Myocyte (in vitro differentiated cells): ENCODE data around the gene PPP1R1B. TPM values are rescaled to one million over a fixed set of nuclear protein-coding genes. Genes with fewer than 3 reads are reported as not detected.

Source experiments
- DNase-seq: peaks from one replicate; pipeline ENCODE4 v3.0.0-alpha.2; 2012; ENCODE audit warnings: low read depth
- total RNA-seq: library from RNA; depleted of rRNA; stranded (reverse); fragments of >200 nt; gene quantifications from 2 replicates; pipeline ENCODE4 v1.2.3, GENCODE V29; 2014

PPP1R1B gene
- total RNA-seq, 1 donor from 2014 or later: not detected

DNA sequence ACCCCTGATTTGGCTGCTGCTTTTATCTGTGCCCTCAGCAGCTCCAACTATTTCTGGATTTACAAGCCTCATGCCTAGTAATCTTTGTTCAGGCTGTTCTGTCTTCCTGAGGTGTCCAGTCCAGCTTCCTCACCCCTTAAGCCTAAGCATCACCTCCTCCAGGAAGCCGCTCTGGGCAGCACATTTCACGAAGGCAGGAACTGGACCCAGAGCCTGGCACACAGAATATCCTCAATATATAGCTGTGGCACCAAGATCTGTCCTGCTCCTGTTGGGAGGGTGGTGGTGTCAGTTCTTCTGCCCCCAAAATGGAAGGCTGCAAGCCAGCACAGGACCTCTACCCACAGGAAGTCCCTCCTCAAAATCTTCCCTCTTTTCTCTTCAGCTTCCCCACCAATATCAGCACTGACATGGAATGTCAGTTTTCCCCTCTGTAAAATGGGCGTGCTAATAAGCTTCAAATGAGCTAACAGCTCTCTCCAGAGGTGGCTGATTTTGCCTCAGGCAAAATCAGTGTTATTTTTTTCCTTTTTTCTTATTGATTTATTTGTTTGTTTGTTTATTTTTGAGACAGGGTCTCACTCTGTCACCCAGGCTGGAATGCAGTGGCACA lies 12.1 kb upstream of the PPP1R1B start:
- no peak for DNase-seq

DNA sequence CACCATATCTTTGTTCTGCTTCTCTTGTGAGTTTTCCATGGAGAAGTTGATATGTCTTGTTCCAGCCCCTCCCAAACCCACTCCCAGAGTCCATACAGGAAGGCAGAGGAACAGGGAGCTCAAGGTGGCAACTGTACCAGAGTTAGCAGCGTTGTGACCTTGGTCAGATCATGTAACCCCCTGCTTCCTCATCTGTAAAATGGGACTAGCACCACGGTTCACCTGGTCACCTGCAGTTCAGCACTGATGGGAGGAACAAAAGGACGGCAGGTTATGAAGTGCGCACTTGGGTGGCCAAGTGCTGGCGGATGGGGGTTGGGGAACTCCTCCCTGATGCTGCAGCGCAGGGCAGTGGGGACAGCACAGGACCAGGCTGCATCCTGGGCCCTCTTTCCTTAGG lies 11.3 kb upstream of the PPP1R1B start:
- no peak for DNase-seq

DNA sequence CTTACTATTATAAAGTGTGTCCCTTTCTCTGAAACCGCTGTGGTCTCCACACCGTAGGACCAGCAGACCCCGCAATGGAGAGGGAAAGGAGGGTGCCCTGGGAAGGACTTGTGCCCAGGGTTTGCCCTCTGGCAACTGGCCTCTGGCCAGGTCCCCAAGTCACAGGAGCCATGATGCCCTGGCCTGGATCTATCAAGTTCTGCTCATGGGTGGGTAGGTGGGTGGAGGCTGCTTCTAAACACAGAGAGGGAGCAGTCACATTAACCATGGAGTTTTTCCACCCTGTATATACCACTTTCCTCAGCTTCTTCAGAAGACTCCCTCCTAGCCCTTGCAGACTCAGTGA lies 9.7 kb upstream of the PPP1R1B start:
- DNase-seq: no peak

DNA sequence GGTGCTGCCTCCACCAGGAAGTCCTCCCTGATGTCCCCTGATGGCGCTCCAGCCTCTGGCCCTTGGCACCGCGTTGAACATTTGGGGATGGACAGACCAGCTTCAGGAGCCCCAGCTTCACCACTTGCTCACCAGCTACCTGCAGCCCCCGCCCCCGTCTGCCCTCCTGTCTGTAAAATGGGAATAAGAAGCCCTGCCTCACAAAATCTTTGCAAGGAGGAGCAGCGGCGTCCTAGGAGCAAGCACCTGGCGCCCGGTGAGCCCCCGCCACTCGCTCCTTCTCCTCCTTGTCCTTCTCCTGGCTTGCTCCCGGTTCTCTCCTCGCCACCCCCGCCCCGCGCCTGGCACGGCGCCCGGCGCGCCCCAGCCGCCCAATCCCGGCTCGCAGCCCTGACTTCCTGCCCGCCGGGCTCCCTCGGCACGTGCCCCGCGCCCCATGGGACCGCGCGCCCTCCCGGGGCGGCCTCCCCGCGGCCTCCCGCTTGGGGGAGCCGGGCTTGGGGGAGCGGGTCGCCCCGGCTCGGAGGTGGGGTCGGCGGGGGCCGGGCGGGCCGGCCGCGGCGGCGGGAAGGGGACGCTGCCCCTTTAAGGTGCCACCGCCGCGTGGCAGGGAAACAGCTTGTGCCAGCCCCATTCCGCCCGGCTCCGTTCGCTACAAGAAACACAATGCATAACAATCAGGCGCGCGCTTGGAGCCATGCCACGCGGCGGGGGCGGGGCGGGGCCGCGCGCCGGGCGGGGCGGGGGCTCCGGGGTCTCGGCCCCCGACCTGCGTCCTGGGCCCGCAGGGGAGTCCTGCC lies 9.1 kb upstream of the PPP1R1B start:
- DNase-seq: peak; percentile 59

DNA sequence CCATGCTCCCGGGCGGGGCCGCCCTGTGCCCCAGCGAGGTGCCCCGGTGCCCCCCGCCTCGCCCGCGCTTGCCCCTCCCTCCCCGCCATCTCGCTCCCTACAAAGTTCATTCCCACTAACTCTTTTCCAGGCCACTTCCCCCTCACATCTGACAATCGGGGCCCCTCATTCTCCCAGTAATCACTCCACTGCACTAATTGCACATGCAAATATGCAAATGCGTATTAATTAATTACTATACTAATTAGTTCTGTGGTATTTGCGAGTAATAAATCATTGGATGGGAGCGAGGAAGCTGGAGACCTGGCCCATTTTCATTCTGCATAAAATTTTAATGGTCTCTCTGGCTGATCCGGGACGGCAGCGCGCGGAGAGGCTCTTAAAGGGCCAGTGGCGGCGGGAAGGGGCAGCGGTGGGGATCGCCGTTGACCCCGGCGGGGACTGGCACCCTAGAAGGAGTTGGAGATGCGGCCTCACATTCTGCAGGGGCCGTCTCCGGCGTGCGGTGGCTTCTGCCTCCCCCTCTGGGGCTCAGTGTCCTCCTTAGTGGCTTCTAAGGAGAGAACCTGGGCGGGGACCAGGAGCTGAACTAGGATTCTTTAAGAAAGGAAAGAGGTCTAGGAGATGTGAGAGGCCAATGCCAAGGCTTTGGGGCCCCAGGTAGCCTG lies 8.4 kb upstream of the PPP1R1B start:
- no peak for DNase-seq

DNA sequence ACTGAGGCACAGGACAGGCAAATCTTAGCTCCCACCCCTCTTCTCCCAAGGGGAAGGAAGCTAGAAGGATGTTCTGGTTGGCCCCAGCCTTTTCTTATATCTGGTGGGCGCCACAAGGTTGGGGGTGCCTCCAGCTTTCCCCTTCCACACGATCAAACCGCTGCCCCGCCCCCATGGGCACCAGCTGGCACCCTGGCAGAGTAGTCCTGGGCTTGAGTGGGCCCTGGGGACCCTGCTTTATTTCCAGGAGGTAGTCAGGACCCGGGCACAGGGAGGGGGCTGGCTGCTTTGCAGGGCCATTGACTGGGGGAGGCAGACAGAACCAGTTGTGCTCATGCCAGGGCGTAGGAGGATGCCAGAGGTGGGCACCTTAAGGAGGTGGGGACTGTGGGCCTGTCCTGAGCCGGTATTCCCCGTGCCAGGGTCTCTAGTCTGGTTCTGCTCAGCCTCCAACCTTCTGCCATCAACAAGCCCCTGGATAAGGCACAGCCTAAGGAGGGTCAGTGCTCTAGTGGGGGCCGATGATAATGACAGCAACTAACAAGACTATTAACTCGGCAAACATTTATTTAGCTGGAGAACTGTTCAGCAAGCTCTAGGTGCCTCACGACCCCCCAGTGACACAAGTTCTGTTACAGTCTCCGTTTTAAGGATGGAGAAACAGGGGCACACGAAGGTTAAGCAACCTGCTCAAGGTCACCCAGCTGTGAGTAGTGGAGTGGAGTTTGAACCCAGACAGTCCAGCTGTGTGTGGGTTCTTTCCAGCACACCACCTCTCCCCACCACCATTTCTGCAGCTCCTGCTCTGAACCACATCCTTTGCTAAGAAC lies 7.6 kb upstream of the PPP1R1B start:
- DNase-seq: no peak

DNA sequence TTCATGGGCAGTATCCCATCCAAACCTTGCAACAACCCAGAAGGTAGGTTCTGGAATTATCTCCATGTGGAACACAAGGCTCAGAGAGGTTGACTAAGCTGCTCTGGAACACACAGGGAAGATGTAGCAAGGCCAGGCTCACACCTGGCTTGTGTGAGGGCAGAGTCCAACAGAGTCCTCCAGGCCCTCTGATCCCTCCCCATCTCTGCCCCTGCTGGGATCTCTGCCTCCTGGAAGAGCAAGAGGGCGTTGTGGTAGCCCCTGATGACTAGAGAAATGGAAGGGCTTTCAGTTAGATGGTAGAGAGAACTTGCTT lies 7.0 kb upstream of the PPP1R1B start:
- no peak for DNase-seq

DNA sequence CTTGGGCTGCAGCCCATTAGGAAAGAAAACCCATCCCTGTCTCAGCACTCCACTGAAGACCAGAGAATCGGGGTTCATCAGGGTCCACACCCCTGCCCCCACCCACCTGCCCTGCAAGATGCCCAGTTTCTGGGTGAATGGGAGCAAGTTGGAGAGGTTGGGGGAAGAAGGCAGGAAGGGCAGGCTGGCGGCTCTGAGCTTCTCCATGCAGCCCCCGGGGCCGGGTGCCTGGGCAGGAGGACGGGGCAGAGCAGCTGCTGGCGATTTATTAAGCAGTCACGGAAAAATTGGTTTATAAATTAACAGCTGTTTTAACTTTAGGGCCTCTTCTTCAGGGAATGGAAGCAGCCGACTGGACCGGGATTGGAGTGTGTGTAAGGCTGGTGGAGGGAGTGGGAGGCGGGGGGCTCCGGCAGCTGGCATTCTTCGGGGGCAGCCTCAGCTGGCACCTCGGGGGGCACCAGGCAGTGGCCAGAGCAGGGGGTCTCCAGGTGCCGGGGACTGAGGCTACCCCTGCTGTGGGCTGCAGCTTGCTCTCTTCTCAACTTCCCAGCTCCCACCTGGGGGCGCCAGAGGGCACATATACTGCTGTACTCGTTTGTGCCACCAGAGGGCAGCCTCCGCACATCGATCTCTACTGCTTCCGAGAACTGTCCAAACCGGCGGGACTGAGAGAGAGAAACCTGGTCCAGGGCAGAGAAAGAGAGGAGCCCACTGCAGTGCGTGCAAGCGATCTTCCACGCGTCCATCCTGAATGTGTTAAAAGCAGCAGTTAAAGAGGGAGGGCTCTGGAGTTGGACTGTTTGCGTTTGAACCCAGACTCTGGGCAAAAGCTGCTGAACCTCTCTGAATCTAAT lies 5.0 kb upstream of the PPP1R1B start:
- DNase-seq: peak; percentile 84

DNA sequence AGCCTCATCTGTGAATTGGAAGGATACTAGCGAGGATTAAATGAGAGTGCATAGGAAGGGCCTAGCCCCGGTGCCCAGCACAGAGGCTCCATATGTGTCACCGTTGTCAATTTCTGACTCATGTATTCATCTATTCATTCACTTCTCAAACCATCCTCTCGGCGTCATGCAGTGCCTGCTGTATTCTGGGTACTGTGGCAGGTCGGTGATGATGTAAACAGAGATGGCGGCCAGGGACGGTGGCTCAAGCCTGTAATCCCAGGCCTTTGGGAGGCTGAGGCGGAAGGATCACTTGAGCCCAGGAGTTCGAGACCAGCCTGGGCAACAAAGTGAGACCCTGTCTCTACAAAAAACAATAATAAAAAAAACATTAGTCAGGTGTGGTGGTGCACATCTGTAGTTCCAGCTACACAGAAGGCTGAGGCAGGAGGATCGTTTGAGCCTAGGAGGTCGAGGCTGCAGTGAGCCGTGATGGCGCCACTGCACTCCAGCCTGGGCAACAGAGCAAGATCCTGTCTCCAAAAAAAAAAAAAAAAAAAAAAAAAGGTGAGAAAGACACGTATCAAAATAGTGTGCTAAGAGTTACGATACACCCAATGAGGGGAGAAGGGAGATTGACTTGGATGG lies 4.3 kb upstream of the PPP1R1B start:
- no peak for DNase-seq

DNA sequence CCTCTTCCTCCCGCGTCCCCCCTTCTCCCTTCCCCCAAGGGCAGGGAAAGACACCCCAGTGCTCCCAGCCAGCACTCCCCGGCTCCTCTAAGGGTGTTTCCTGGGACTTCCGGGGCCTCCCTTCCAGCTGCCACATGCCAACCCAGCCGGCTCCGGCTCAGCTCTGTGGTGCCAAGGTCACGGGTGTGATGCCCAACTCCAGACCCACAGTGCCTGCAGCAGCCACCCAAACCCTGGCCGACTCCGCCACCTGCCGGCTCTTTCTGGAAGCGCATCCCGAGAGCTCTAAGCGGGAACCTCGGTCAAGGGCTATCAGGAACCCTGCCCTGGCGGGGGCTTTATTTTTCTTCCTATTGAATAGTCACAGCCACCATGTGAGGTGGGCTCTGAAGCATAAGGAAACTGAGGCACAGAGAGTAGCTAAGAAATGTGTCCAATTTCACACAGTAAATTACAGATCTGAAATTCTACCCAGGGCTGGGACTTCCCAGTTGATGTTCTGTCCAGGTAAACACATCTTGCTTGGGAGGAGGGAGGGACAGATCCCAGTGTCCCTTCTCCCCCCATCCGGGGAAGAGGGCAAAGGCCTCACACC lies 3.3 kb upstream of the PPP1R1B start:
- DNase-seq: peak; percentile 85

DNA sequence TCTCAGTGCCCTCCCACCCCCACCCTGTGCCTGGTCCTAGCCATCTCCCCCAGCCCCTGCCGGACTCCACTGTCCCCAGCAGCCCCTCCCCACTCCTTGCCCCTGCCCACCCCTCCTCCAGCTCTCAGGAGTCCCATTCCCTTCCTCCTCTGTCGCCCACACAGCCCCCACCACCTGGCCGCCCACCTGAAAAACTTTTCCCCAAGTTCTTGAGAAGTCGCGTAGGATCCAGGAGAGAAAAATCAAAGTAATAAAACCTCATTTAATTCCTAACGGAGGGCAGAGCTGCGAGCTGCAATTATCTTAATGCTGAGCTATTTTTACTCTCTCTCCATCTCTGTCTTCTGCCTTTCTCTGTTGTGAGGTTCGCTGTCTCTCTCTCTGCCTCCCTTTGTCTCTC lies 2.4 kb upstream of the PPP1R1B start:
- DNase-seq: no peak

DNA sequence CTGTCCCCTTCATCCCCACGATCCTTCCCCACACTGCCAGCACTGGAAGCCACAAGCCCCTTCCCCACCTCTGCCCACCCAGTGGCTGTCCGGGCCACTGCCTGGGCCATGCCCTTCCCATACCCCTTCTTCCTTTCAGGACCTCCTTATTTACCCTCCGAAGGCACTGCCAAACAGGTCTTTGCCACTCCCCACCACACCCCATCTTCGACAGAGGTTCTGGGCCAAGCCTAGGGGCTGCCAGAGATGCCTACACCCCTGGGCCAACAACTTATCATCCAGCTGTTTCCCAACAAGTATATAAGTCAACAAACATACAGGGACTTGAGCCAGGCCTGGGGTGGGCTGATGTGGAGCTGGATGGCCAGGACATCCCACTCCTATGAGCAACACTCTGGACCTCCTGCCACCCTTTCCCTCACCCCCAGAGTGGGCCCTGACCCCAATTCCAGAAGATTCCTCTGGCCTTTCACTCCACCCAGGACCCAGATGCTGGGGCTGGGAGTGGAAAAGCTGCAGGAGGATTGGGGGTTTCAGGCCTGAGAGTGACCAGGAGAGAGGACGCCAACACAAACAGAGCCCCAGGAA lies 1.5 kb upstream of the PPP1R1B start:
- DNase-seq: no peak

DNA sequence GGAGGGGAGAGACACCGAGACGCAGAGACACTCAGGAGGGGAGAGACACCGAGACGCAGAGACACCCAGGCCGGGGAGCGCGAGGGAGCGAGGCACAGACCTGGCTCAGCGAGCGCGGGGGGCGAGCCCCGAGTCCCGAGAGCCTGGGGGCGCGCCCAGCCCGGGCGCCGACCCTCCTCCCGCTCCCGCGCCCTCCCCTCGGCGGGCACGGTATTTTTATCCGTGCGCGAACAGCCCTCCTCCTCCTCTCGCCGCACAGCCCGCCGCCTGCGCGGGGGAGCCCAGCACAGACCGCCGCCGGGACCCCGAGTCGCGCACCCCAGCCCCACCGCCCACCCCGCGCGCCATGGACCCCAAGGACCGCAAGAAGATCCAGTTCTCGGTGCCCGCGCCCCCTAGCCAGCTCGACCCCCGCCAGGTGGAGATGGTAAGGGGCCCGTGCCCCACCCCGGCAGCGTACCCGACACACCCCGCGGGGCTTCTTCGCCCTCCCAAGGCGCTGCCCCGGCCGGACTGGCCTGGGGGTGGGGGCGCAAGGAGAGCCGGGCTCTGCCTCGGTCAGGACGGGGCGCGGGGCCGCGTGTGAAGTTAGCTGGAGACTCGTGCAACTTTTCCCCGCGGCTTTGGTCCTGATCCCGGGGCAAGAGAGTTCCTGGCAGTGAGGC lies 427 bp downstream of the PPP1R1B start:
- no peak for DNase-seq

DNA sequence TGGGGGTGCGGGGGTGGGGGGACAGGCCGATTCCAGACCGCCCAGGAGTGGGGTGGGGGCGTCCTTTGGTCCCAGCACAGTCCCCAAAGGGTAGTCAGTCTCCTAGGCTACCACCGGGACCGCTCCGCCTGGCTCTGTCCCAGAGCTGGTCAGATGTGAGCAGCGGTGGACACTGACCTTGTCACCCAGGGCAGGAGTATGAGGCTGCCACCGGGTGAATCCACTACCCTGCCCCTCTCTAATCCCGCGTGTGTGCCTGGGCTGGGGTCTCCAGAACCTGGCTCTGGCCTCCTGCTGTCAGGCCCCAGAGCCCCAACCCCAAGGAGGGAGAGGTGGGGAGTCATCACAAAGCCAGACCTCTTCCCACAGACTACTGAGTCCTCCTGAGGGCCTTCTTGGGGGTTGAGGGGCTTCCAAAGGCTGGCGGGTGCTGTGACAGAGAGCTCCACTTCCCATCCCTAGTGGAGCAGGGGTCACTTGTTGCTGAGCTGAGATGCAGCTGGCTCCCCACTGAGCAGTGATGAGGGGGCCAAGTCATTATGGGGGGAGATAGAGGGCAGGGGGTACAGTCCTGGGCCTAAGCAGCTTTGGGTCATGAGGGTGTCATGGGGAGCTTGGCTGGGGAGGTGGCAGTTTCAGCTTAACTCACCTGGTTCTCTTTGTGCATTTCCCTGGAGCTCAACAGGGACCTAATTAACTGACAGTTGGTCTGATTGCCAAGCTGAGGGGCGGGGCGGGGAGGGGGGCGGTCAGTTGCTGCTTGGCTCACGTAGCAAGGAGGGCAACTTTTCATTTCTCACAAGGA lies 1.2 kb downstream of the PPP1R1B start:
- no peak for DNase-seq

DNA sequence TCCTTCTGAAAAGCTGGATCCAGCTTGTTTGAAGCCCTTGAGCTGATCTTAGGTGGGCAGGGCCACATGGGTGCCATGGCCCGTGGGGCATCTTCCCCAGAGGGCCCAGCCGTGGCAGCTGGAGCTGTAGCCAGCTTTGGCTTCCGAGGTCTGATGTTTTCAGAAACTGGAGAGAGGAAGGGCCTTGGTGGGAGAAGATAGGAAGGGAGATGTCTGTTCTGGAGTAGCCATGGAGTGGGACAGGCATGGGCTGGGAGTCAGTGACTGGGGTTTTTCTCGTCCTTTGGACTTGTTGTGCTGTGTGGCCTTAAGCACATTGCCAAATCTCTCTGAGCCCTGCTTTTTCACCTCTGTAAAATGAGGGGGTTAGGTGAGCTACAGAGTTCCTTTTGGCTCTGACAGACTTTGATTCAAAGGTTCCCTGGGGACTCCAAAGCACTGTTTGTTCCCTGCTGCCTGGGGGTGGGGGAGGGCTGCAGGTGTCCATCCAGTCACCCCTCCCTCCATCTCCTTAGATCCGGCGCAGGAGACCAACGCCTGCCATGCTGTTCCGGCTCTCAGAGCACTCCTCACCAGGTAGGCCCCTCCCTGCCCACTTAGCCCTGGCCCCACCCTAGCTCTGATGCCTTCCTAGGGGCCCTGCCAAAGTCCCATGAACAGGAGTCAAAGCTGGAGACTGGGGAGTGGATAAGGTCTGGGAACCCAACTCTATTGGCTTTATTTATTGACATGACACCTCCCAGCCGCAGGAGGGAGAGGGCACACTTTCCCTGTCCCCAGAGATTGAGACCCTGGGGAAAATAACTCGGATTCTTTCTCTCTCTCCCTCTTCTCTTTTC lies 2.1 kb downstream of the PPP1R1B start:
- DNase-seq: no peak

DNA sequence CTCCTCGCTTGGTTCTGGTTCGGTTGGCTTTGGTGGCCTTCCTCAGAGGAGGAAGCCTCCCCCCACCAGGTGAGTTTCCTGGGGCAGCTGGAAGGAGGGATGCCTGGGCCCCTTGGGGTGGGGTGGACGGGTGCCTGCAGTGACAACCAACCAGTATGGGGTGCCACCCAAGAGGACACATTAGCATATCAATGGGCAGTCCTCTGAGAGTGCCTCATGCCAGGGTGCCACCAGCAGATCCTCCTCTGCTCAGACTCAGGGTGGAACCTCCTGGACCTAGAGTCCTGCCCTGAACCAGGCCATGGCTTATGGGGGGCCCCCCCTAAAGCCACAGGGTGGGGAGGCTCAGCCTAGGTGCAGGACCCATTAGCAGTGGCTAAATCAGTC lies 2.7 kb downstream of the PPP1R1B start:
- DNase-seq: no peak

DNA sequence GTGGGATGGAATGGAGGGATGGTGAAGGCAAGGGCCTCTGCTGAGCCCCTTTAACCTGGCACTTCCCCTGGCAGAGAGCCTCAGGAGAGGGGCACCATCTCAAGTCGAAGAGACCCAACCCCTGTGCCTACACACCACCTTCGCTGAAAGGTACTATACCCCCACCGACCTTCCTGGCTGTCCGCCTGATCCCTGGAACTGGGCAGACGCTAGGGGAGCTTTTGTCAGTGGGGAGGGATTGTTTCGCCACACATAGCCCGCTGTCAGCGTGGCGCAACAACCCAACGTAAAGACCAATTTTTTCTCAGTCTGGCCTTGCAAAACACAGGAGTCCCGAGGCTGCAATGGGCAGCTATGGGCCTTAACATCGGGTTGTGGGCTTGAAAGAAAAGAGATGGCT lies 3.1 kb downstream of the PPP1R1B start:
- DNase-seq: no peak
